PC-3 (cell line): ENCODE data around the gene UBA7. TPM values are rescaled to one million over a fixed set of nuclear protein-coding genes. Genes with fewer than 3 reads are reported as not detected.

ENCODE experiments used
- ATAC-seq: fragments of 200-7000 bp; cut with Tn5 transposase; 2 replicates; pipeline ENCODE4 v1.9.1; 2020; ENCODE audit warnings: mild to moderate bottlenecking, moderate library complexity
- BruUV-seq: library from RNA; stranded (reverse); fragments of 400-500 nt; replicated peaks from 2 replicates; lab custom pipeline; 2021; lab: Mats Ljungman, UMichigan
- CTCF ChIA-PET: fragments of 300-600 bp; sonication (Branson Sonifier 250); formaldehyde crosslinking; loops from one replicate; lab custom pipeline; 2022; ENCODE audit warnings: antibody characterized with exemption; lab: Charles Lee
- POLR2A ChIA-PET: fragments of 300-600 bp; sonication (Branson Sonifier 250); formaldehyde crosslinking; loops from one replicate; lab custom pipeline; 2022; ENCODE audit warnings: antibody characterized with exemption; ENCODE audit not compliant: unreplicated experiment; lab: Charles Lee
- DNase-seq: peaks from one replicate; pipeline ENCODE4 v3.0.0-alpha.2; 2015
- H2AFZ ChIP-seq: fragments of 300-600 bp; sonication (generic); 2 replicates; pipeline ENCODE4 v1.6.0; 2016; ENCODE audit warnings: antibody characterized with exemption, low read length
- H3F3A ChIP-seq: fragments of 300-600 bp; sonication (generic); one replicate; pipeline ENCODE4 v1.6.0; 2017; ENCODE audit warnings: antibody characterized with exemption, low read length, control low read depth, mild to moderate bottlenecking; ENCODE audit not compliant: unreplicated experiment
- H3K27ac ChIP-seq: fragments of 300-600 bp; sonication (generic); 2 replicates; pipeline ENCODE4 v1.5.1; 2016; ENCODE audit warnings: mild to moderate bottlenecking, low read length
- H3K27me3 ChIP-seq: fragments of 300-600 bp; sonication (generic); 2 replicates; pipeline ENCODE4 v1.6.1; 2016; ENCODE audit warnings: low read length, mixed read lengths
- H3K36me3 ChIP-seq: fragments of 300-600 bp; sonication (generic); 2 replicates; pipeline ENCODE4 v1.6.1; 2016; ENCODE audit warnings: low read depth, mixed run types, low read length, mixed read lengths
- H3K4me1 ChIP-seq: fragments of 300-600 bp; sonication (generic); 2 replicates; pipeline ENCODE4 v1.5.1; 2016; ENCODE audit warnings: low read length; ENCODE audit not compliant: insufficient read depth
- H3K4me2 ChIP-seq: fragments of 300-600 bp; sonication (generic); 2 replicates; pipeline ENCODE4 v1.6.0; 2016; ENCODE audit warnings: low read length
- H3K4me3 ChIP-seq: fragments of 300-600 bp; sonication (generic); 2 replicates; pipeline ENCODE4 v1.5.1; 2016; ENCODE audit warnings: mild to moderate bottlenecking, low read length, mixed read lengths
- H3K79me2 ChIP-seq: fragments of 300-600 bp; sonication (generic); 2 replicates; pipeline ENCODE4 v1.6.1; 2017; ENCODE audit warnings: low read length, mixed read lengths
- H3K9ac ChIP-seq: fragments of 300-600 bp; sonication (generic); 2 replicates; pipeline ENCODE4 v1.6.0; 2016; ENCODE audit warnings: mild to moderate bottlenecking, low read length
- H3K9me2 ChIP-seq: fragments of 300-600 bp; sonication (generic); replicated peaks from 2 replicates; pipeline ENCODE4 v1.6.1; 2016; ENCODE audit warnings: mixed run types, low read length, mixed read lengths
- H3K9me3 ChIP-seq: fragments of 300-600 bp; sonication (generic); 2 replicates; pipeline ENCODE4 v1.6.1; 2016; ENCODE audit warnings: low read length, mixed read lengths
- H4K20me1 ChIP-seq: fragments of 300-600 bp; sonication (generic); 2 replicates; pipeline ENCODE4 v1.6.1; 2016; ENCODE audit warnings: low read length, mixed read lengths
- EZH2 ChIP-seq: fragments of 300-600 bp; sonication (generic); IDR thresholded peaks from one replicate; pipeline ENCODE4 v1.6.1; 2017; ENCODE audit warnings: antibody characterized with exemption, mild to moderate bottlenecking, low read length; ENCODE audit not compliant: unreplicated experiment
- EZH2phosphoT487 ChIP-seq: fragments of 300-600 bp; sonication (generic); IDR thresholded peaks from 2 replicates; pipeline ENCODE4 v1.6.1; 2018; ENCODE audit warnings: mild to moderate bottlenecking, antibody characterized with exemption, low read length, borderline replicate concordance
- intact Hi-C: fragments of 100-400 bp; cut with micrococcal nuclease; formaldehyde crosslinking; loops from 2 replicates; pipeline ENCODE4 v1.9.0; 2023
- total RNA-seq: library from RNA; depleted of rRNA; stranded (reverse); fragments of >200 nt; gene quantifications from 2 replicates; pipeline ENCODE4 v1.2.3, GENCODE V29; 2014
- TF ChIP-seq, protein P1 (sequence below): fragments of 300-600 bp; sonication (generic); conservative IDR thresholded peaks from 2 replicates; pipeline ENCODE4 v1.5.1; 2017; ENCODE audit warnings: antibody characterized with exemption, low read depth, mild to moderate bottlenecking, low read length

Gene UBA7
- total RNA-seq, 1 experiment from 2014 or later = 3.6 TPM

DNA sequence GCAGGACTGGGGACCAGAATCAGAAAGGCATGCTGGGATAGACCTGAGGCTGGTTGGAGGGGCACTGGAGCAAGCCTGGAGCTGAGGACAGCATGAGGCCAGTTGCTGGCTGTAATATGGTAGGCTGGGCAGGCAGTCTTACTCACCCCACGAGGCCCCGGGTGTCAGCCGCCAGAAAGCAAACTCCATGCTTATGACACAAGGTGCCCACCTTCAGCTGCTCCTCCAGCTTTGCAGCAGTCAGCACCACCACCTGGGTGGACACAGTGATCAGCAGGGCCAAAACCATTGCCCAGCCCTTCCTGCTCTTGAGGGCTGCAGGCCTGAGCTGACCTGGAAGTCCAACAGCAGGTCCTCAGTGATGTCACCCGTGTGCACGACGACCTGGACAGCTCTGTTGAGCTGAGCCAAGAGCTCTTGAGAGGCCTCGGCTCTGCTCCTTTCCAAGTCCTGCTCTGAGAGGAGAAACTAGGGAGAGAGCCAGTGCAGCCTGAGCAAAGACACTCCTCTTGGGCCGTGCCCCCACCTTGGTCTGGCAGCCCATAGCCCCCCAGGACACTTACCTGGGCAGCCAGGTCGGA, 747 bp downstream of the UBA7 start:
- no peaks in the 10 kb centered on the region for H4K20me1 ChIP-seq
- DNase-seq = no peak
- no peaks in the 10 kb centered on the region for H3K79me2 ChIP-seq
- no peaks in the 10 kb centered on the region for H3K36me3 ChIP-seq
- H3K27ac ChIP-seq = no peak overlapping the region
- H3K9ac ChIP-seq = no peak overlapping the region
- H3K4me1 ChIP-seq = no peaks in the 10 kb centered on the region
- ChIA-PET CTCF (interaction anchor here (0.5 kb wide), 1 partner anchor 23 kb away, joined by 3 read pairs; no protein-coding TSS in a partner anchor), POLR2A (no interaction called here)
- no peak overlapping the region for H3K4me3 ChIP-seq
- H3K4me2 ChIP-seq = no peak overlapping the region
- no TSS peak for BruUV-seq
- TF ChIP-seq, protein P1, sequence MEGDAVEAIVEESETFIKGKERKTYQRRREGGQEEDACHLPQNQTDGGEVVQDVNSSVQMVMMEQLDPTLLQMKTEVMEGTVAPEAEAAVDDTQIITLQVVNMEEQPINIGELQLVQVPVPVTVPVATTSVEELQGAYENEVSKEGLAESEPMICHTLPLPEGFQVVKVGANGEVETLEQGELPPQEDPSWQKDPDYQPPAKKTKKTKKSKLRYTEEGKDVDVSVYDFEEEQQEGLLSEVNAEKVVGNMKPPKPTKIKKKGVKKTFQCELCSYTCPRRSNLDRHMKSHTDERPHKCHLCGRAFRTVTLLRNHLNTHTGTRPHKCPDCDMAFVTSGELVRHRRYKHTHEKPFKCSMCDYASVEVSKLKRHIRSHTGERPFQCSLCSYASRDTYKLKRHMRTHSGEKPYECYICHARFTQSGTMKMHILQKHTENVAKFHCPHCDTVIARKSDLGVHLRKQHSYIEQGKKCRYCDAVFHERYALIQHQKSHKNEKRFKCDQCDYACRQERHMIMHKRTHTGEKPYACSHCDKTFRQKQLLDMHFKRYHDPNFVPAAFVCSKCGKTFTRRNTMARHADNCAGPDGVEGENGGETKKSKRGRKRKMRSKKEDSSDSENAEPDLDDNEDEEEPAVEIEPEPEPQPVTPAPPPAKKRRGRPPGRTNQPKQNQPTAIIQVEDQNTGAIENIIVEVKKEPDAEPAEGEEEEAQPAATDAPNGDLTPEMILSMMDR = no peak
- no peak for TF ChIP-seq EZH2phosphoT487
- no peak for TF ChIP-seq EZH2
- intact Hi-C loops = no loop called here
- H3K9me2 ChIP-seq = no peaks in the 10 kb centered on the region
- H3K27me3 ChIP-seq = no peaks in the 10 kb centered on the region
- no peak overlapping the region for H2AFZ ChIP-seq
- H3K9me3 ChIP-seq = no peaks in the 10 kb centered on the region
- ATAC-seq = no peak
- no peaks in the 10 kb centered on the region for H3F3A ChIP-seq

DNA sequence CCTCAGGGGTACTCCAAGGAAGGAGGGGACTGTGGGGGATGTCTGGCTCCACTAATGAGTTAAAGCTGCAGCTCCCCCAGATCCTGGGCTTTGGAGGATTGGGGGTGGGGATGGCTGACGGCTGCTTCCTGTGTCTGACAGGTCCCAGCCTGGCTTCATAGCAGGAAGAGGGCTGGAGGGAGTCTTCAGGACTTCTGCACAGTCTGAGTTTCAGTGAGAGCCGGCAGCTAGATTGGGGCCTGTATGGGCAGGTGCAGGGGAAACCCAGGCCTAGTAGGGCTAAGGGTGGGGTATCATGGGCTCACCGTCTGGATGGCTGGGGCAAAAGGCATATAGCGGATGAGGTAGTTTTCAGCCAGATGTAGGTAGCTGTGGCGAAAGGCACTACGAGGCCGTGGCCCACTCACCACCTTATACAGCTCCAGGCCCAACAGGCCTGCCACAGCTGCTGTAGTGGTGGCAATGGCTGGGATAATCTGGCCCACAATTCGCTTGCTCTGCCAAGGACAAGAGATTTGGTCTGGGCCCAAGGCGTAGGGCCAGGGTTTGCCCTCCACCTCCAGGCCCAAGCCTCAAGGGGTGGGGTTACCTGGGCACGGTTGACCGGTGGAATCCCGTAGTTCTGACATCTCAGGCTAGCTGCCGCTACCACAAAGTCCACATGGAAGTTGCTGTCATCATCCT, 6.2 kb downstream of the UBA7 start:
- POLR2A ChIA-PET = no interaction called here
- DNase-seq (no peak), ATAC-seq (no peak)
- H2AFZ ChIP-seq = no peak overlapping the region
- no peaks in the 10 kb centered on the region for H3K9me3 ChIP-seq
- H3K4me3 ChIP-seq = no peak overlapping the region
- BruUV-seq = no TSS peak
- no peaks in the 10 kb centered on the region for H3K9me2 ChIP-seq
- no peaks in the 10 kb centered on the region for H3K27me3 ChIP-seq
- intact Hi-C loops = no loop called here
- no peak overlapping the region for H3K27ac ChIP-seq
- peaks cover 12% of the 10 kb centered on the region; the same call in 1 of the 2 replicates for H3K4me1 ChIP-seq
- no peaks in the 10 kb centered on the region for H3K36me3 ChIP-seq
- CTCF ChIA-PET = no interaction called here
- no peaks in the 10 kb centered on the region for H4K20me1 ChIP-seq
- H3K4me2 ChIP-seq = no peak overlapping the region
- H3F3A ChIP-seq = no peaks in the 10 kb centered on the region
- H3K79me2 ChIP-seq = no peaks in the 10 kb centered on the region
- no peak overlapping the region for H3K9ac ChIP-seq
- TF ChIP-seq, protein P1 = no peak
- no peak for TF ChIP-seq EZH2
- no peak for TF ChIP-seq EZH2phosphoT487

DNA sequence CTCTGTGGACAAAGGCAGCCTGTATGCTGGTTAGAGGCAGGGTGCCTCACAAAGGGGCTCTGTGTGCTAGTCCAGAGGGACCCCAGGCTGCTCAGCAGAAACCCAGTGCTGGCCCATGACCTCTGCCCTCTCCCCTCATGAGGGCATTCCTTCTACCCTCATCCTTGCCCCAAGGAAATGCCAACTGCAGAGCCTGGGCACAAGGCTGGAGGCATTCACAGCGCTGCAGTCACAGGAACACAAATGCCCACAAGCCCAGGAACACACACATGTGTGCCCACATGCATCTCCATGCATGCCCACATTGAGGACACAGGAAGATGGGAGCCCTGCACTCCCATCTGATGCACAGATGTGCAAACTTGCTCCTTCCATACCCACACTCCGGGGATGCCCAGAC, 6.9 kb downstream of the UBA7 start:
- no TSS peak for BruUV-seq
- ChIA-PET POLR2A (no interaction called here), CTCF (no interaction called here)
- no peak overlapping the region for H3K4me2 ChIP-seq
- H3K27me3 ChIP-seq = no peaks in the 10 kb centered on the region
- H2AFZ ChIP-seq = no peak overlapping the region
- intact Hi-C loops = no loop called here
- no peak for TF ChIP-seq EZH2phosphoT487
- TF ChIP-seq, protein P1 = no peak
- no peak for TF ChIP-seq EZH2
- H3K27ac ChIP-seq = no peak overlapping the region
- no peak for ATAC-seq
- H3K9ac ChIP-seq = no peak overlapping the region
- H3K36me3 ChIP-seq = no peaks in the 10 kb centered on the region
- H3K4me3 ChIP-seq = no peak overlapping the region
- no peak for DNase-seq
- H3F3A ChIP-seq = no peaks in the 10 kb centered on the region
- H3K4me1 ChIP-seq = peaks cover 12% of the 10 kb centered on the region; the same call in 1 of the 2 replicates
- no peaks in the 10 kb centered on the region for H4K20me1 ChIP-seq
- H3K79me2 ChIP-seq = no peaks in the 10 kb centered on the region
- no peaks in the 10 kb centered on the region for H3K9me3 ChIP-seq
- no peaks in the 10 kb centered on the region for H3K9me2 ChIP-seq
